Activated CD4-positive, alpha-beta T cell treated with anti-CD3 and anti-CD28 coated beads, Interleukin-2, amount 50 U/mL, for 48 hours (primary cell): ENCODE measurements around the gene NPPC.

ENCODE experiments used
- DNase-seq, 2 experiments: peaks; one replicate each; pipeline ENCODE4 v3.0.0-alpha.2; 2020

NPPC gene

GRCh38 chr2:231919341-231920035, 6.7 kb downstream of the NPPC start:
- DNase-seq: no peak

GRCh38 chr2:231918501-231919330, 7.5 kb downstream of the NPPC start:
- no peak for DNase-seq

GRCh38 chr2:231917280-231918066, 8.7 kb downstream of the NPPC start:
- no peak for DNase-seq

GRCh38 chr2:231914077-231914690, 12.0 kb downstream of the NPPC start:
- no peak for DNase-seq

DNA sequence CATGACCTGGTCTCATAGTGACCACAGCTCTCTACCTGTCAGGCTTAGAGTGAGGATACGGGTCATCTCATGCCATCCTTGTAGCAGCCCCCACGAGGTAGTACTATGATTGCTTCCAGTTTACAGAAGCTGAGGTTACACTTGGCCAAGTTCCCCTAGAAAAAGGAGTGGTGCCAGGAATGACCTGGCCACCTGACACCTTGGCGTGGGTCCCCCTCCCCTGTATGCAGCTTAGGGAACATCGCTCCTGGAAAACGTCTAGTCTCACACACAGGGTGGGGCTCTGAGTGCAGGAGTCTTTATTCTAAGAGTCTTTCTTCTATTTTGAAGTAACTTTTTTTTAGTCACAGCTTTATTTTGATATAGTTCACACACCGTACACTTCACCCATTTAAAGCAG, 14.8 kb downstream of the NPPC start:
- DNase-seq: no peak

DNA sequence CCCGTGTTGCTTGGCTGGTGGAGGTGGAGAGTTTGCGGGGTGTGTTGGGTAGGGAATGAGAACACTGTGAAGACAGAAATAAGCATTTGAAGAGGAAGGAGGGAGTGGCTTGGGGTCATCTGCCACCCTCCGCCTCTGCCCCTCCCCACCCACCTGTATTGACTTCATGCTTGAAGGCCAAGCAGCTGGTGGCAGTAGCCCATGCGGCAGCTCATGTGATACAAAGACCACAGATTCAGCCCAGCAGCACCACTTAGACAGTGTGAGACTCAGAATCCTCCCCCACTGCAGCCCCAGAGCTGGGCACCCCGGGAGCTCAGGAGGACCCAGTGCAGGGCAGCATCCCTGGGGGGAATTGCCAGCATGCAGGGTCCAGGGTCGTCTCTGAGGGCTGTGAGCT, 15.4 kb downstream of the NPPC start:
- DNase-seq: no peak

GRCh38 chr2:231910161-231910560, 16.0 kb downstream of the NPPC start:
- DNase-seq: peak in 1 of 2 experiments; percentile 14

DNA sequence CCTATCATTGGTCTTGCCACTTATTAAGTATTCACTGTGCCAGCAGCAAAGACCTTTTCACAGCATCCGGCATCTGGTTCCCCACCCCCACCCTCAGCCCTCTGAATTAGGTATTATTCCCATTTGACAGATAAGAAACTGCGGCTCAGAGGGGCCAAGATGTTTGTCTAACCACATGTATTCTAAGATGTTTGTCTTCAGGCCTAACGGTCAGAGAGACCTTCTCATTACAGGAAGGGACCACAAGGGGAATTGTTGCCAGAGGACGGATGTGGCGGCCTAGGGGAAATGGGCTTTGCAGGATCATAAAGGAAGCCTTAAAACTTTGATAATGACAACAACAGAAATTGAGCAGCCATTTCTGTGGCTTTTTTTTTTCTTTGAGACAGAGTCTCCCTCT, 16.6 kb downstream of the NPPC start:
- DNase-seq: no peak

DNA sequence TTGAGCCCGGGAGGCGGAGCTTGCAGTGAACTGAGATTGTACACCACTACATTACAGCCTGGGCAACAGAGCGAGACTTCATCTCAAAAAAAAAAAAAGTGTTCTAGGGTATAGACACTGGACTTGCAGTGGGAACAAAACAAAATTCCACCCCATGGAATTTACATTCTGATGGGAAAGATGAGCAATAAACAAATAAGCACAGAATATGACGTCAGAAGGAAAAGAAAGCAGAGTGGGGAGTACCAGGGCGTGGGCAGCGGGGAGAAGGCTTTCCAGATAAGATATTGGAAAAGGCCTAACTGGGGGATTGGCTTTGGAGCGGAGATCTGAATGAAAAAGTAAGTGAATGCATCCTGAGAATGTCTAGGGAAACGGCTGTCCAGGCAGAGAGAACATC, 17.6 kb downstream of the NPPC start:
- no peak for DNase-seq

GRCh38 chr2:231907765-231908164, 18.4 kb downstream of the NPPC start:
- DNase-seq: no peak

- no peak for DNase-seq
Observed at GRCh38 chr2:231905026-231905425, 21.2 kb downstream of the NPPC start.

- no peak for DNase-seq
Observed at GRCh38 chr2:231904161-231904611, 22.0 kb downstream of the NPPC start.

- DNase-seq: no peak
Observed at GRCh38 chr2:231902598-231902997, 23.6 kb downstream of the NPPC start.

DNA sequence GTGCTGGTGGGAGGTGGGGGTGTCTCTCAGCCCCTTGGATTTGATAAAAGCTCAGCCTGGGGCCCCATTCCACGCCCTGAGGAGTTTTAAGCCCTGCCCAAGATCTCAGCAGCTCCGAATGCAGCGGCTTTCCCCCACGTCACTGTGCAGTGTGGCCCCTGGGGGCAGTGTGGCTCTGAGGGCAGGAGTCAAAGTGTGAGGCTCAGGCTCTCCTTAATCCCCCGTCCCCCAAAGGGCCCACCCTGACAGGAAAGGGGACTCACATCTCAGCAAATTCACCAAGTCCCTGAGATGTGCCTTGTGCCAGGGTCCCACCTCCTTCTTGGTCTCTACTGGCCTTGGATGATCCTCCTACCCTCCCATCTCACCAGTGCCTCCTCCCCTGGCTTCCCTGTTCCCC, 25.2 kb downstream of the NPPC start:
- no peak for DNase-seq

- peak; percentile 76 to 82 for DNase-seq
Observed at GRCh38 chr2:231900486-231900942, 25.7 kb downstream of the NPPC start.

DNA sequence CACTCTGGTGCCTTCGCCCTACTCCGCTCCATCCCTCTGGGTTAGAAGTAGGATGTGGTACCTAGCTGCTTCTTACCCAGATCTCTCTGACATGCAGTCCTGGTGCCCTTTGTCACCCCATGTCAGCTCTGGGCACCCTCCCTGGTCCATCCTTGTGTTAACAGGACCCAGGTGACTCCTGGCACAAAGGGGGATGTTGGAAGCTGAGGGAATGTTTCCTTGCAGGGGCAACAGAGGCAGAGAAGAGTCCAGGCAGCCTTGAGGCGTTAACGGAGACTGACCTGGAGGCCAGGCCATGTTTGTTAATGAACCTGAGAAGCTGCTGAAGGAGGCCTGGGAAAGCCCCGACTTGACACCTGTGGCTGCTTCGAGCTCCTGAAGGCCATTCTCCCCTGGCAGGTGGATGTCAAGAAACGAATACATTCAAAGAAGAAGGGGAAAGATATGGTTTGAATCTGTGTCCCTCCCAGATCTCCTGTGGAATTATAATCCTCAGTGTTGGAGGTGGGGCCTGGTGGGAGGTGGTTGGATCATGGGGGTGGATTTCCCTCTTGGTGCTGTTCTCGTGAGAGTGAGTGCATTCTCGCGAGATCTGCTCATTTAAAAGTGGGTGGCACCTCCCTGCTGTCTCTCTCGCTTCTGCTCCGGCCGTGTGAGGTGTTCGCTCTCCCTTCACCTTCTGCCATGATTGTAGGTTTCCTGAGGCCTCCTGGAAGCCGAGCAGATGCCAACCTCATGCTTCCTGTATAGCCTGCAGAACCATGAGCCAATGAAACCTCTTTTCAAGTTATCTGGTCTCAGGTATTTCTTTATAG, 31.4 kb downstream of the NPPC start:
- no peak for DNase-seq

GRCh38 chr2:231891514-231891905, 34.7 kb downstream of the NPPC start:
- no peak for DNase-seq

GRCh38 chr2:231890896-231891513, 35.2 kb downstream of the NPPC start:
- DNase-seq: no peak

DNA sequence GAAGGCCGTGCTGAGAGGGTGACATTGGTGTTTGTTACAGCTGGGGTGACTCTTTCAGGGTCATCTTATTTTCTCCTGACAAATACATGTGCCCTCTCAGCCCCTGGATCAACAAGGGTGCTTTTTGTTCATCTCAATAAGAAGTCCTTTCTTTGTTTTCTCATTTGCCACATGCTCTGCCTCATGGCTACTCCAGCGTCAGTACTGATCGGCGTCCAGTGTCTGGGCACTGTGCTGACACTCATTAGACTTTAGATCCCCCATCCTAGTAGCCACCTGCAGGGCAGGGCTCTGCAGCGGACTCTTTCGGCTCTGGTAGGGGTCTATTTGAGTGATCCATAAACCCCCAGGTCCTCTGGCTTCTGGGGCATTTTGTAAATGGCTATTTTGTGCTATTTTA, 38.4 kb downstream of the NPPC start:
- no peak for DNase-seq

- no peak for DNase-seq
Observed at GRCh38 chr2:231886071-231886681, 40.0 kb downstream of the NPPC start.
